ENCODE data around the gene RALGAPA2.

RALGAPA2 gene

DNA sequence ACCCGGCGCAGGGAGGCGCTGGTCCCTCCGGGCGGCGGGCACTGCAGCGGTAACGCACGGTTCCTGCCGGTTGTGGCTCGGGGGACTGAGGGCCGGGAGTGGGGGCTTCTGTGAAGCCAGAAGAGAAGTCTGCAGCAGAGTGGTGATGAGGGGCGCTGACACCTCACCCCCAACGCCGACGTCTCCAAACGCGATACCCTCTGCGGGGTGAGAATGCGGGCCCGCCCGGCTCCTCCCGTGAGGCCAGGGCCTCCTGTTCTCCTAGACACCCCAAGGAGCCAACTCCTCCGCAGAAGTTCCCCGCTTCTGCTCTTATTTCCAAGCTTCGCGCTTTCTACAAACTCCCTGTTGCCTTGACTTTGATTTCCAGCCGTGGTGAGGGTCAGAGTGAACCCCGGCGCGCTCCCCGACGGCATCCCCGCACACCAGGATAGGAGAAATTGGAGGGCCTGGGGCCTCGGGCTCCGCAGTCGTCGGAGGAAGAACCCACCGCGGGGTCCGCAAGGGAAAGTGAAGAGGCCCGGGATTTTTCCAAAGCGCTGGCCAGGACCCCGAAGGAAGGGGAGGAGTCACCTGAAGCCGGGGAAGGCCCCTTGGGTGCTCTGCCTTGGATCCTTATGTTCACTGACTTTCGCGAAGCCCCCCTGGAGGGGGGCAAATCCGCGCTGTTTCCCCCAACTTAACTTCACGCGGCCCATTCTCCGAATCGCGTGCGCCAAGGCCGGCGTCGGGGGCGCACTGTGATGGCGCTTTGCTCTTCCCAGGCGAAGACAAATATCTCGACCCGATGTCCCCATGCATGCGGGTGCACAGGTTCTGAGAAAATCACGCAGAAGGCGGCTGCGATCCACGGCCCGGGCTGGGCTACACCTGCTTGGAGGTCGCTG is 347.6 kb downstream of the RALGAPA2 start:
- ATAC-seq: no peak
- no peak for TF ChIP-seq ZC3H10 (CRISPR knock-in tag; IDR thresholded peaks at IDR 0.05)
- no peak for TF ChIP-seq SNAI2 (CRISPR knock-in tag; IDR thresholded peaks at IDR 0.05)
- TF ChIP-seq ISL1 (CRISPR knock-in tag; IDR thresholded peaks at IDR 0.05): no peak
- TF ChIP-seq, protein P1, sequence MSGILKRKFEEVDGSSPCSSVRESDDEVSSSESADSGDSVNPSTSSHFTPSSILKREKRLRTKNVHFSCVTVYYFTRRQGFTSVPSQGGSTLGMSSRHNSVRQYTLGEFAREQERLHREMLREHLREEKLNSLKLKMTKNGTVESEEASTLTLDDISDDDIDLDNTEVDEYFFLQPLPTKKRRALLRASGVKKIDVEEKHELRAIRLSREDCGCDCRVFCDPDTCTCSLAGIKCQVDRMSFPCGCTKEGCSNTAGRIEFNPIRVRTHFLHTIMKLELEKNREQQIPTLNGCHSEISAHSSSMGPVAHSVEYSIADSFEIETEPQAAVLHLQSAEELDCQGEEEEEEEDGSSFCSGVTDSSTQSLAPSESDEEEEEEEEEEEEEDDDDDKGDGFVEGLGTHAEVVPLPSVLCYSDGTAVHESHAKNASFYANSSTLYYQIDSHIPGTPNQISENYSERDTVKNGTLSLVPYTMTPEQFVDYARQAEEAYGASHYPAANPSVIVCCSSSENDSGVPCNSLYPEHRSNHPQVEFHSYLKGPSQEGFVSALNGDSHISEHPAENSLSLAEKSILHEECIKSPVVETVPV (CRISPR knock-in tag; IDR thresholded peaks at IDR 0.05): no peak
- TF ChIP-seq TCF4 (CRISPR knock-in tag; IDR thresholded peaks at IDR 0.05; ENCODE audit: borderline replicate concordance): no peak
- TF ChIP-seq GLIS3 (CRISPR knock-in tag; IDR thresholded peaks at IDR 0.05): no peak
- TF ChIP-seq ZNF565 (CRISPR knock-in tag; conservative IDR thresholded peaks at IDR 0.05; ENCODE audit: low read depth): no peak
- TF ChIP-seq PPARA (CRISPR knock-in tag; IDR thresholded peaks at IDR 0.05; ENCODE audit: borderline replicate concordance): no peak
- TF ChIP-seq ZFP3 (CRISPR knock-in tag; IDR thresholded peaks at IDR 0.05): no peak
- no peak for TF ChIP-seq BACH2 (CRISPR knock-in tag; IDR thresholded peaks at IDR 0.05; ENCODE audit: borderline replicate concordance)
- no peak for TF ChIP-seq ZFP30 (CRISPR knock-in tag; IDR thresholded peaks at IDR 0.05)
- TF ChIP-seq, protein P2, sequence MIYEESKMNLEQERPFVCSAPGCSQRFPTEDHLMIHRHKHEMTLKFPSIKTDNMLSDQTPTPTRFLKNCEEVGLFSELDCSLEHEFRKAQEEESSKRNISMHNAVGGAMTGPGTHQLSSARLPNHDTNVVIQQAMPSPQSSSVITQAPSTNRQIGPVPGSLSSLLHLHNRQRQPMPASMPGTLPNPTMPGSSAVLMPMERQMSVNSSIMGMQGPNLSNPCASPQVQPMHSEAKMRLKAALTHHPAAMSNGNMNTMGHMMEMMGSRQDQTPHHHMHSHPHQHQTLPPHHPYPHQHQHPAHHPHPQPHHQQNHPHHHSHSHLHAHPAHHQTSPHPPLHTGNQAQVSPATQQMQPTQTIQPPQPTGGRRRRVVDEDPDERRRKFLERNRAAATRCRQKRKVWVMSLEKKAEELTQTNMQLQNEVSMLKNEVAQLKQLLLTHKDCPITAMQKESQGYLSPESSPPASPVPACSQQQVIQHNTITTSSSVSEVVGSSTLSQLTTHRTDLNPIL (CRISPR knock-in tag; IDR thresholded peaks at IDR 0.05; ENCODE audit: low read depth): no peak
- TF ChIP-seq TOX (CRISPR knock-in tag; IDR thresholded peaks at IDR 0.05; ENCODE audit: borderline replicate concordance): no peak

DNA sequence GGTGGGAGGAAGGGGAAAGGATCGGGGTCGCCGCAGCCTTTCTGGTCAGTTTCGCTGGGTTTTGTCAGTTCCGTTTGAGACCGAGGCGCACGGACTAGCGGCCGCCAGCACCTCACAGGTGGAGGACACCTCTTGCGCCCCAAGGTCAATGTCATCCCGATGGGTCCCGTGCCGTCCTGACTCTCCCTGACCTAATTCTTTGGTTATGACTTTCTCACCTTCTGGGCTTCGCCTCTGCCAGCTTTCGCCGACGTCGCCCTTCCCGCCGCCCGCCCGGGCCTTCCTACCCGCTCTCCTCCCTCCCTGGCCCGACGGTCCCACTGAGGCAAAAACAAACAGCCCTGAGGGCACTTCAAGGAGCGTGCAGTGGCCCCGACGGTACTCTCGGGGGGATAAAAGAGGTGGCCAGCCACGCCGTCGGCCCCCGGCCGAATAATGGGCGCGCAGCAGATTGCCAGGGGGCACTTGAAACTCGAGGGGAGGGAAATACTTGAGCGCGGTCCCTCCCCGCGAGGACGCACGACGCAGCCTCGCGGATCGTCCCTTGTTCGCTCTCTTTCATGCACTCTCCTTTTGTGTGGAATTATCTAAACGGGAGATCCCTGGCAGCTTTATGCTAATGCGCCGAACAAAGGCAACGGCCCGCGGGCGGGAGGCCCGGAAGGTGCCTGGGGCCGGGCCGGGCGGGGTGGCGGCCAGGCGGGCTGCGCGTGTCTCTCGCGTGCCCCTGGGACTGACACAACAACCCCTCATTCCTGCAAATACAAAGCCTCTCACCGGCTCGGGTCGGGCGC is 348.4 kb downstream of the RALGAPA2 start:
- TF ChIP-seq BACH2 (CRISPR knock-in tag; IDR thresholded peaks at IDR 0.05; ENCODE audit: borderline replicate concordance): no peak
- TF ChIP-seq, protein P3, sequence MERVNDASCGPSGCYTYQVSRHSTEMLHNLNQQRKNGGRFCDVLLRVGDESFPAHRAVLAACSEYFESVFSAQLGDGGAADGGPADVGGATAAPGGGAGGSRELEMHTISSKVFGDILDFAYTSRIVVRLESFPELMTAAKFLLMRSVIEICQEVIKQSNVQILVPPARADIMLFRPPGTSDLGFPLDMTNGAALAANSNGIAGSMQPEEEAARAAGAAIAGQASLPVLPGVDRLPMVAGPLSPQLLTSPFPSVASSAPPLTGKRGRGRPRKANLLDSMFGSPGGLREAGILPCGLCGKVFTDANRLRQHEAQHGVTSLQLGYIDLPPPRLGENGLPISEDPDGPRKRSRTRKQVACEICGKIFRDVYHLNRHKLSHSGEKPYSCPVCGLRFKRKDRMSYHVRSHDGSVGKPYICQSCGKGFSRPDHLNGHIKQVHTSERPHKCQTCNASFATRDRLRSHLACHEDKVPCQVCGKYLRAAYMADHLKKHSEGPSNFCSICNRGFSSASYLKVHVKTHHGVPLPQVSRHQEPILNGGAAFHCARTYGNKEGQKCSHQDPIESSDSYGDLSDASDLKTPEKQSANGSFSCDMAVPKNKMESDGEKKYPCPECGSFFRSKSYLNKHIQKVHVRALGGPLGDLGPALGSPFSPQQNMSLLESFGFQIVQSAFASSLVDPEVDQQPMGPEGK (CRISPR knock-in tag; IDR thresholded peaks at IDR 0.05; ENCODE audit: borderline replicate concordance): no peak
- TF ChIP-seq ARNTL (CRISPR knock-in tag; IDR thresholded peaks at IDR 0.05; ENCODE audit: borderline replicate concordance, low read depth): no peak
- TF ChIP-seq TCF4 (CRISPR knock-in tag; IDR thresholded peaks at IDR 0.05; ENCODE audit: borderline replicate concordance): no peak
- TF ChIP-seq ESRRG (CRISPR knock-in tag; IDR thresholded peaks at IDR 0.05): no peak
- TF ChIP-seq, protein P2 (CRISPR knock-in tag; IDR thresholded peaks at IDR 0.05; ENCODE audit: low read depth): no peak
- TF ChIP-seq ZNF565 (CRISPR knock-in tag; conservative IDR thresholded peaks at IDR 0.05; ENCODE audit: low read depth): no peak
- no peak for ATAC-seq

DNA sequence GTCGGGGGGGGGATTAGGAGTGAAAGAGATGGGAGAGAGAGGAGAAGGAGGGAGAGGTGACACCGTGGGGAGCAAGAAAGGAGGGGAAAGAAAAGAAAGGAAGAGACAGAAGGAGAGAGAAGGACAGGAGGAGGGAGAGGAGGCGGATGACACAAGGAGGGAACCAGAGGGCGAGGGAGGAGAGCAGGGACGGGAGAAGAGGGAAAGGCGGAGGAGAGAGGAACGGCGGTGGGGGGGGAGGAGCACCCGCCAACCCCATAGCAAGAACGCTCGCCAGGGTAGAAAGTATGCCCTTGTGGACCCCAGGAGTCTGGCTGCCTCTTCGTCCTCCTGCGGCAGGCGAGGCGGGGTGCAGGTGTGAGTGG is 349.0 kb downstream of the RALGAPA2 start:
- no peak for TF ChIP-seq ZFP3 (CRISPR knock-in tag; IDR thresholded peaks at IDR 0.05)
- TF ChIP-seq, protein P2 (CRISPR knock-in tag; IDR thresholded peaks at IDR 0.05; ENCODE audit: low read depth): no peak
- TF ChIP-seq RARB (CRISPR knock-in tag; IDR thresholded peaks at IDR 0.05): no peak
- no peak for TF ChIP-seq SNAI2 (CRISPR knock-in tag; IDR thresholded peaks at IDR 0.05)
- no peak for TF ChIP-seq TOX (CRISPR knock-in tag; IDR thresholded peaks at IDR 0.05; ENCODE audit: borderline replicate concordance)
- no peak for TF ChIP-seq TCF4 (CRISPR knock-in tag; IDR thresholded peaks at IDR 0.05; ENCODE audit: borderline replicate concordance)
- TF ChIP-seq, protein P3 (CRISPR knock-in tag; IDR thresholded peaks at IDR 0.05; ENCODE audit: borderline replicate concordance): no peak
- TF ChIP-seq, protein P1 (CRISPR knock-in tag; IDR thresholded peaks at IDR 0.05): no peak
- no peak for ATAC-seq
